HL-60 (cell line): ENCODE data around the gene FAM9C.

Source experiments
- CTCF ChIP-seq: IDR thresholded peaks from one replicate; pipeline ENCODE4 v1.5.1; 2011; ENCODE audit warnings: low read length, control low read depth, inconsistent platforms; ENCODE audit not compliant: insufficient read depth
- GABPA ChIP-seq: IDR thresholded peaks from 2 replicates; pipeline ENCODE4 v1.6.1; 2012; ENCODE audit warnings: low read depth
- POLR2AphosphoS5 ChIP-seq: IDR thresholded peaks from 2 replicates; pipeline ENCODE4 v1.6.1; 2012; ENCODE audit warnings: low read depth
- REST ChIP-seq: IDR thresholded peaks from 2 replicates; pipeline ENCODE4 v1.6.1; 2012; ENCODE audit warnings: low read depth; ENCODE audit not compliant: insufficient replicate concordance
- SPI1 ChIP-seq: IDR thresholded peaks from 2 replicates; pipeline ENCODE4 v1.6.1; 2012; ENCODE audit warnings: low read depth, mild to moderate bottlenecking, borderline replicate concordance

- TF ChIP-seq CTCF (no peak), REST (no peak), POLR2AphosphoS5 (no peak), GABPA (no peak), SPI1 (no peak)
Measured at GRCh38 chrX:12996934-12997435, 47.4 kb downstream of the FAM9C start.
